ENCODE data around the gene PDE6G.

DNA sequence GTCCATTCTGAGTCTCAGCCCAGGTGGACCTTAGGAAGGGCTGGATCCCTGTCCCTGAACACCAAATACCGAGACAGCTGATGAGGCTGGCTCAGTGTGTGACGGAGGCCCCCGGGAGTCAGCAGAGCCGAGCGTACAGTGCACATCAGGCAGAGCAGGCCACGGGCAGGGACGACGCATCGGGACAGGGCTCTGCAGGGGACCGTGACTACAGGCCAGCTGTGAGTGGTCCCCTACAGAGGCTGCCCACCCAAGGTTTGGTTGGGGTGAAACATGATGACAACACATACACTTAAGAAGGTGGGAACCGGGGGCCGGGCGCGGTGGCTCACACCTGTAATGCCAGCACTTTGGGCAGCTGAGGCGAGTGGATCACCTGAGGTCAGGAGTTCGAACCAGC is 16.6 kb upstream of the PDE6G start:
- no peak for TF ChIP-seq GLIS2 (tag by site-specific recombination; IDR thresholded peaks at IDR 0.05)
- TF ChIP-seq, protein P1, sequence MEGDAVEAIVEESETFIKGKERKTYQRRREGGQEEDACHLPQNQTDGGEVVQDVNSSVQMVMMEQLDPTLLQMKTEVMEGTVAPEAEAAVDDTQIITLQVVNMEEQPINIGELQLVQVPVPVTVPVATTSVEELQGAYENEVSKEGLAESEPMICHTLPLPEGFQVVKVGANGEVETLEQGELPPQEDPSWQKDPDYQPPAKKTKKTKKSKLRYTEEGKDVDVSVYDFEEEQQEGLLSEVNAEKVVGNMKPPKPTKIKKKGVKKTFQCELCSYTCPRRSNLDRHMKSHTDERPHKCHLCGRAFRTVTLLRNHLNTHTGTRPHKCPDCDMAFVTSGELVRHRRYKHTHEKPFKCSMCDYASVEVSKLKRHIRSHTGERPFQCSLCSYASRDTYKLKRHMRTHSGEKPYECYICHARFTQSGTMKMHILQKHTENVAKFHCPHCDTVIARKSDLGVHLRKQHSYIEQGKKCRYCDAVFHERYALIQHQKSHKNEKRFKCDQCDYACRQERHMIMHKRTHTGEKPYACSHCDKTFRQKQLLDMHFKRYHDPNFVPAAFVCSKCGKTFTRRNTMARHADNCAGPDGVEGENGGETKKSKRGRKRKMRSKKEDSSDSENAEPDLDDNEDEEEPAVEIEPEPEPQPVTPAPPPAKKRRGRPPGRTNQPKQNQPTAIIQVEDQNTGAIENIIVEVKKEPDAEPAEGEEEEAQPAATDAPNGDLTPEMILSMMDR (tag by site-specific recombination; IDR thresholded peaks at IDR 0.05) = no peak
- no peak for TF ChIP-seq ZNF404 (tag by site-specific recombination; IDR thresholded peaks at IDR 0.05)
- no peak for TF ChIP-seq ZNF548 (tag by site-specific recombination; IDR thresholded peaks at IDR 0.05)
